GM18517 (cell line): Measurements from ENCODE around the gene HDAC7.
A peak's percentile ranks its signal among the peaks of the same experiment; 100 is the strongest.
"Not testable (repeated sequence)": the region's sequence is repeated elsewhere in the genome, so short reads cannot be mapped to it uniquely, and the experiment has no call there.

Experiments used
- ATAC-seq: cut with Tn5 transposase; IDR thresholded peaks from one replicate; pipeline ENCODE4 v1.9.1; 2021; ENCODE audit warnings: mild to moderate bottlenecking, moderate library complexity; ENCODE audit not compliant: unreplicated experiment

HDAC7 gene

GRCh38 chr12:47815447-47815846 is 4.3 kb downstream of the HDAC7 start:
- ATAC-seq = not testable (repeated sequence)

GRCh38 chr12:47814539-47815170 is 5.0 kb downstream of the HDAC7 start:
- no peak for ATAC-seq

- peak; percentile 61 for ATAC-seq
These were observed 6.0 kb downstream of the HDAC7 start for GRCh38 chr12:47813511-47814196.

- peak; percentile 53 for ATAC-seq
These were observed 6.7 kb downstream of the HDAC7 start for GRCh38 chr12:47812797-47813510.

GRCh38 chr12:47811581-47812484 is 7.9 kb downstream of the HDAC7 start:
- no peak for ATAC-seq

- no peak for ATAC-seq
These were observed 8.7 kb downstream of the HDAC7 start for GRCh38 chr12:47811072-47811396.

- not testable (repeated sequence) for ATAC-seq
These were observed 10.2 kb downstream of the HDAC7 start for GRCh38 chr12:47809518-47809917.

- ATAC-seq = no peak
These were observed 10.9 kb downstream of the HDAC7 start for GRCh38 chr12:47808574-47809365.

GRCh38 chr12:47808050-47808449 is 11.7 kb downstream of the HDAC7 start:
- ATAC-seq = no peak

- ATAC-seq = no peak
These were observed 12.4 kb downstream of the HDAC7 start for GRCh38 chr12:47807338-47807737.

- ATAC-seq = no peak
These were observed 14.3 kb downstream of the HDAC7 start for GRCh38 chr12:47805417-47805816.

- ATAC-seq = no peak
These were observed 15.5 kb downstream of the HDAC7 start for GRCh38 chr12:47804171-47804570.

- no peak for ATAC-seq
These were observed 16.4 kb downstream of the HDAC7 start for GRCh38 chr12:47803191-47803875.

GRCh38 chr12:47802312-47802711 is 17.4 kb downstream of the HDAC7 start:
- ATAC-seq = no peak

GRCh38 chr12:47801904-47802246 is 17.8 kb downstream of the HDAC7 start:
- no peak for ATAC-seq

- ATAC-seq = no peak
These were observed 18.4 kb downstream of the HDAC7 start for GRCh38 chr12:47801170-47801903.

GRCh38 chr12:47800582-47800981 is 19.1 kb downstream of the HDAC7 start:
- no peak for ATAC-seq

GRCh38 chr12:47799357-47799955 is 20.2 kb downstream of the HDAC7 start:
- no peak for ATAC-seq
